ENCODE results near the gene ANXA6.

- TF ChIP-seq CTCF (optimal IDR thresholded peaks at IDR 0.05 in 1 of 3, IDR thresholded peaks at IDR 0.05 in 1 of 3, conservative IDR thresholded peaks at IDR 0.05 in 1 of 3; ENCODE audit: extremely low read depth in 1 of 3, insufficient read depth in 2 of 3, low read length in 3 of 3) (no peak), EZH2 (IDR thresholded peaks at IDR 0.05; ENCODE audit: low read length) (no peak)
These were observed 55.8 kb downstream of the ANXA6 start for GRCh38 chr5:151101746-151102145.
